ENCODE results near the gene FBXO4.

DNA sequence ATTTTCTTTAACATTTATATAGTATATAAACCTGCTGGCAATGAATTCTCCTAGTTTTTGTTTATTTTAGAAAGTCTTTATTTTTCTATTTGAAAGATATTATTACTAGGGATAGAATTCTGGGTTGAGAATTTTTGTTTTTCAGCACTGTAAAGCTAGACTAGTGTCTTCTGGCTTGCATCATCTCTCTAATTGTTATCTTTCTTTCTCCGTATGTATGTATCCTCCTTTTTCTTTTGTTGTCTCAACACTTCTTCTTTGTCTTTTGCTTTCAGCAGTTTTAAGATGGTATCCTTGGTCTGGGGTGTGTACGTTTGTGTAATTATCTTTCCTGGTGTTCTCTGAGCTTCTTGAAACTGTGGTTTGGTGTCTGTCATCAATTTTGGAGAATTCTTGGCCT is 48.8 kb downstream of the FBXO4 start:
- TF ChIP-seq, protein P1, sequence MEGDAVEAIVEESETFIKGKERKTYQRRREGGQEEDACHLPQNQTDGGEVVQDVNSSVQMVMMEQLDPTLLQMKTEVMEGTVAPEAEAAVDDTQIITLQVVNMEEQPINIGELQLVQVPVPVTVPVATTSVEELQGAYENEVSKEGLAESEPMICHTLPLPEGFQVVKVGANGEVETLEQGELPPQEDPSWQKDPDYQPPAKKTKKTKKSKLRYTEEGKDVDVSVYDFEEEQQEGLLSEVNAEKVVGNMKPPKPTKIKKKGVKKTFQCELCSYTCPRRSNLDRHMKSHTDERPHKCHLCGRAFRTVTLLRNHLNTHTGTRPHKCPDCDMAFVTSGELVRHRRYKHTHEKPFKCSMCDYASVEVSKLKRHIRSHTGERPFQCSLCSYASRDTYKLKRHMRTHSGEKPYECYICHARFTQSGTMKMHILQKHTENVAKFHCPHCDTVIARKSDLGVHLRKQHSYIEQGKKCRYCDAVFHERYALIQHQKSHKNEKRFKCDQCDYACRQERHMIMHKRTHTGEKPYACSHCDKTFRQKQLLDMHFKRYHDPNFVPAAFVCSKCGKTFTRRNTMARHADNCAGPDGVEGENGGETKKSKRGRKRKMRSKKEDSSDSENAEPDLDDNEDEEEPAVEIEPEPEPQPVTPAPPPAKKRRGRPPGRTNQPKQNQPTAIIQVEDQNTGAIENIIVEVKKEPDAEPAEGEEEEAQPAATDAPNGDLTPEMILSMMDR (IDR thresholded peaks at IDR 0.05 in 4 of 5, conservative IDR thresholded peaks at IDR 0.05 in 1 of 5), result no peak
- TF ChIP-seq POLR2A (IDR thresholded peaks at IDR 0.05), result no peak

All from gastrocnemius medialis (tissue), 4 donors.